HepG2 (cell line): ENCODE data around the gene SLC39A2.

Experiments
- ARNT2 ChIP-seq: sonication (generic); formaldehyde crosslinking; IDR thresholded peaks from 2 replicates; pipeline ENCODE4 v1.8.0; 2022; ENCODE audit warnings: mild to moderate bottlenecking, low read depth, missing genetic modification reagents, moderate library complexity
- CBX5 ChIP-seq: sonication (generic); formaldehyde crosslinking; IDR thresholded peaks from 2 replicates; pipeline ENCODE4 v1.4.0; 2020; ENCODE audit warnings: missing genetic modification reagents, borderline replicate concordance
- CHD4 ChIP-seq: fragments of 200-600 bp; sonication (generic); IDR thresholded peaks from 2 replicates; pipeline ENCODE4 v1.7.0; 2017; ENCODE audit warnings: mild to moderate bottlenecking, low read length, borderline replicate concordance
- MYC ChIP-seq: sonication (generic); formaldehyde crosslinking; IDR thresholded peaks from 2 replicates; pipeline ENCODE4 v1.9.0; 2021; ENCODE audit warnings: missing genetic modification reagents, borderline replicate concordance
- NFYB ChIP-seq: sonication (generic); formaldehyde crosslinking; IDR thresholded peaks from 2 replicates; pipeline ENCODE4 v1.4.0; 2020; ENCODE audit warnings: missing genetic modification reagents
- POLR2A ChIP-seq, 2 experiments: IDR thresholded peaks; 2 replicates each; pipeline ENCODE4 v1.6.1; 2011; ENCODE audit warnings: low read depth in 2 of 2, low read length in 2 of 2, mild to moderate bottlenecking in 1 of 2, moderate library complexity in 1 of 2; ENCODE audit not compliant: insufficient read depth in 1 of 2
- ZBTB8A ChIP-seq: sonication (generic); formaldehyde crosslinking; IDR thresholded peaks from 2 replicates; pipeline ENCODE4 v1.4.0; 2020; ENCODE audit warnings: mild to moderate bottlenecking, low read depth, missing genetic modification reagents, borderline replicate concordance
- ZNF160 ChIP-seq: sonication (generic); formaldehyde crosslinking; IDR thresholded peaks from 2 replicates; pipeline ENCODE4 v1.8.0; 2022; ENCODE audit warnings: mild to moderate bottlenecking, inconsistent platforms, missing genetic modification reagents
- ZNF549 ChIP-seq: sonication (generic); formaldehyde crosslinking; IDR thresholded peaks from 2 replicates; pipeline ENCODE4 v1.5.0; 2020; ENCODE audit warnings: missing genetic modification reagents
- TF ChIP-seq, protein P1 (sequence below): sonication (generic); formaldehyde crosslinking; IDR thresholded peaks from 2 replicates; pipeline ENCODE4 v1.5.0; 2020; ENCODE audit warnings: mild to moderate bottlenecking, missing genetic modification reagents, moderate library complexity

DNA sequence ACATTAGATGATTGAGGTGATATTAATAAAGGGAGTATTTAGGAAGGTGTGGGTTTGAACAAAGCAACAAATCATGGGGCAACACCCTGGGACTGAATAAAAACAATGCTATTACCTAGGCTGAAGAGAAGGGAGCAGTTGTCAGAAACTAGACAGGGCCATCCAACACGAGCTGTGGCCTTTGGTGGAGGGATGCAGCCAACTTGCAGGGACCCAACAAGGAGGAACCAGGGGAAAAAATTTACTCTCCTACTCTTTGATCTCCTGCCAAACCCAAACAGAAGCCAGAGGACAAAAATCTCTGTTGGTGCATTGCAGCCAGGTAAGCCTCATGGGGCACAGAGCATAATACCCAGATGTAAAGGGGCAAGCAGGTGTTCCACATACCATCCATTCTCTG, 12.0 kb downstream of the SLC39A2 start:
- TF ChIP-seq MYC (CRISPR knock-in tag) (no peak), CHD4 (no peak), POLR2A (IDR thresholded peaks at IDR 0.05; ENCODE audit: insufficient read depth in 1 of 2, low read depth in 2 of 2, low read length in 2 of 2) (no peak), CBX5 (CRISPR knock-in tag) (no peak), NFYB (CRISPR knock-in tag) (no peak), ZBTB8A (no peak), ARNT2 (no peak), ZNF549 (CRISPR knock-in tag) (no peak), ZNF160 (CRISPR knock-in tag) (no peak)
- TF ChIP-seq, protein P1, sequence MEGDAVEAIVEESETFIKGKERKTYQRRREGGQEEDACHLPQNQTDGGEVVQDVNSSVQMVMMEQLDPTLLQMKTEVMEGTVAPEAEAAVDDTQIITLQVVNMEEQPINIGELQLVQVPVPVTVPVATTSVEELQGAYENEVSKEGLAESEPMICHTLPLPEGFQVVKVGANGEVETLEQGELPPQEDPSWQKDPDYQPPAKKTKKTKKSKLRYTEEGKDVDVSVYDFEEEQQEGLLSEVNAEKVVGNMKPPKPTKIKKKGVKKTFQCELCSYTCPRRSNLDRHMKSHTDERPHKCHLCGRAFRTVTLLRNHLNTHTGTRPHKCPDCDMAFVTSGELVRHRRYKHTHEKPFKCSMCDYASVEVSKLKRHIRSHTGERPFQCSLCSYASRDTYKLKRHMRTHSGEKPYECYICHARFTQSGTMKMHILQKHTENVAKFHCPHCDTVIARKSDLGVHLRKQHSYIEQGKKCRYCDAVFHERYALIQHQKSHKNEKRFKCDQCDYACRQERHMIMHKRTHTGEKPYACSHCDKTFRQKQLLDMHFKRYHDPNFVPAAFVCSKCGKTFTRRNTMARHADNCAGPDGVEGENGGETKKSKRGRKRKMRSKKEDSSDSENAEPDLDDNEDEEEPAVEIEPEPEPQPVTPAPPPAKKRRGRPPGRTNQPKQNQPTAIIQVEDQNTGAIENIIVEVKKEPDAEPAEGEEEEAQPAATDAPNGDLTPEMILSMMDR (CRISPR knock-in tag): no peak
